HT1080 (cell line): Measurements from ENCODE around the gene EXOC3L4. TPM values are rescaled to one million over a fixed set of nuclear protein-coding genes. Genes with fewer than 3 reads are reported as not detected.
"Not testable (repeated sequence)": the region's sequence is repeated elsewhere in the genome, so short reads cannot be mapped to it uniquely, and the experiment has no call there.

Experiments
- DNase-seq: peaks from one replicate; pipeline ENCODE4 v3.0.0-alpha.2; 2015; ENCODE audit warnings: low read depth
- polyA plus RNA-seq, 2 experiments: library from polyadenylated mRNA; depleted of rRNA; stranded (reverse); fragments of >200 nt; gene quantifications; 2 replicates each; pipeline ENCODE4 v1.2.3, GENCODE V29; 2015
- total RNA-seq: library from RNA; depleted of rRNA; stranded (reverse); fragments of >200 nt; shearing (Covaris generic); gene quantifications from 2 replicates; pipeline ENCODE4 v1.2.3, GENCODE V29; 2014; rRNA removed

Gene EXOC3L4
- total RNA-seq = not detected in 2 replicates
- 0.37 TPM in 1 of 2 replicates, not detected in the other for polyA plus RNA-seq (2015; cell fraction: cytosol; rRNA removed)
- 0.25 TPM in 1 of 2 replicates, not detected in the other for polyA plus RNA-seq (2015; cell fraction: nucleus; rRNA removed)

DNA sequence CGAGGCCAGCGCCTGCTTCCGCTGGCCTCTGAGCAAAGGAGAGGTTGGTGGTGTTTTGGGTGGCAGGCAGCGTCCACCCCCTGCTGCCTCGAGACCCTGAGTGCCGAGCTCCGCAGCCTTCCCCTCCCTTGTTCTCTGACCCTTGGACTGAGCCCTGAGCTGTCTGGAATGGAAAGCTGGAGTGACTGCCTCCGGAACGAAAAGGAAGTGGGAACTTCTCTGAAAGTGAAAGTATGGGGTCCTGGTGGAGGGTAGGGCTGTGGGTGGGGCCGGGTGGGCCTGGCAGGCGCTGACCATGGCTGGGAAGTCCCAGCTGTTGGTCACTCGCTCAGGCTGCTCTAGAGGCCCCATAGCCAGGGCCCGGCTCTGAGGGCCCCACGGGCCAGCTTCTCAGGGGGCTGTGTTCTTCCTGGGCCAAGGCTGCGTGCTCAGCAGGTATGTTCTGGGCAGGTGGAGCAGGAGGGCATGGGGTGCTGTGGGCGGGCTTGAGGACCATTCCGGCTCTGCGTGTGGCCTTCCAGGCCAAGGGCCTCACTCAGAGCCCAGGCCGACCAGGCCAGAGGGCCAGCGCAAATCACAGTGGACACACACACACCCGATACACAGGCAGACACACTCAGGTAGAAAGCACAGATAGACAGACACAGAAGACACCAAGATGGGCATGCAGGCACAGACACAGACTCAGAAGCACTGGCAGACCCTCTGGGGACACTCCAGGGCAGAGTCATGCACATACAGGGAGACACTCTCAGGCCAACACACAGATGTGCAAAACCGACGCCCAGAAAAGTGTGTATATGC lies at the start of gene EXOC3L4:
Gene EXOC3L4 (plus strand): TSS at position 320 of the 804 bp plus-strand sequence. CDS start 5,495 bp downstream, outside the sequence.
- DNase-seq = no peak

GRCh38 chr14:103045371-103045869 lies 49.1 kb upstream of the EXOC3L4 start:
- DNase-seq = no peak

DNA sequence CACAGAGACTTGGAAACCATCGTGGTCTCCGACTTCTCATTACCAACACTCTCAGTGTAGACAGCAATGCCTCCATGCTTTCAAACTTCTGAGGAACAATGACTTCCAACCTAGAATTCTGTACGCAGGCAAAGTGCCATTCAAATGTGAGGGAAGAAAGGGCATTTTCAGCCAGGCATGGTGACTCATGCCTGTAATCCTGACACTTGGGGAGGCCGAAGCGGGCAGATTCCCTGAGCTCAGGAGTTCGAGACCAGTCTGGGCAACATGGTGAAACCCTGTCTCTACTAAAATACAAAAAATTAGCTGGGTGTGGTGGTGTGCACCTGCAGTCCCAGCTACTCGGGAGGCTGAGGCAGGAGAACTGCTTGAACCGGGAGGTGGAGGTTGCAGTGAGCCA lies 47.1 kb upstream of the EXOC3L4 start:
- not testable (repeated sequence) for DNase-seq

GRCh38 chr14:103050935-103051334 lies 43.6 kb upstream of the EXOC3L4 start:
- no peak for DNase-seq

GRCh38 chr14:103052407-103052806 lies 42.1 kb upstream of the EXOC3L4 start:
- no peak for DNase-seq

DNA sequence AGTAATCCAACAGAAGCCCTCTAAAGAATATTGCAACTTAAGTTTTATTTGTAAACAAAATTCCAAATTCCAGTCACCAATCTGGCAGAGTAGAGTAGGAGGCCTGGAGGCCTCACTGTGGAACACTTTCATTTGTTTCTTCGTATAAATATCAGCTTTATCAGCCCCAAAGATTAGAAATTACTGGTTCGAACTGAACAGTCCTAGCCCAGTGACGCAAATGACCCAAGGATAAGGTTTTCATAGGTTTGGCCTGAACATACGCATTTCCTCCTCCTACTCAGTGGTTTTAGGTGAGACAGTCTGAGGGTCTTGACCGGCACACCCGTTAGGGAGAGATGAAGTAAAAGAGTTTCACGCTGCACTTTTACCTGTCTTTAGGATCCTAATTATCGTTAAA lies 38.8 kb upstream of the EXOC3L4 start:
- no peak for DNase-seq

DNA sequence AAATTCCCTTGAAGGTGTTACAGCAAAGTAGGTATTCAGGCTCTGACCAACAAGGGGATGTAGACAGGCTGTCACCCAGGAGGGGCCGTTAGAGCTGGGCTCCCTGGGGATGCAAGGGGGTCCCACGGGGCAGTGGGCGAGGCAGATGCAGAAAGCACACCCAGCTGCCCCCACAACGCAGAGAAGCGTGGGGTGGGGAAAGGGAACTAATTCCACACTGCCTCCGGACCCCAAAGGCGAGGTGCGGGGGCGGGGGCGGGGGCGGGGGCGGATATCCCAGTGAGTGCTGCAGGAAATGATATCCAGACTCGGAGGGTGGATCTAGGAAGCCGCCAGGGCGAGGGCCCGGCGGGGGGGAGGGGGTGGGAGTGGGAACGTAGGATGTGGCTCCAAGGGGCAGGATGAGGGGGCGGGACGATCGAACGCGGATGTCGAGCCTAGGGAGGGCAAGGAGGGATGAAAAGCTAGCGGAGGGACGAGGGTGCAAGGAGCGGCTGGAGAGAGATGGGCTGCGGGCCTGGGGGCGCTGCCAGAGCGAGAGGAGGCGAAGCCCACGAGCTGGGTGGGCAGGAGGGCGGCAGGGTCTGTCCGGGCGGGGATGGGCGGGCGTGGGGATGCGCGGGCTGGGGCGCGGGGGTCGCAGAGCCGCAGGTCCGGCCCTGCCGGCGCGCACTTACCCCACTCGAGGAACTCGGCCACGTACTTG lies 38.0 kb upstream of the EXOC3L4 start:
- peak; percentile 56 for DNase-seq

- DNase-seq = no peak
Measured at GRCh38 chr14:103057028-103057371, 37.5 kb upstream of the EXOC3L4 start.

DNA sequence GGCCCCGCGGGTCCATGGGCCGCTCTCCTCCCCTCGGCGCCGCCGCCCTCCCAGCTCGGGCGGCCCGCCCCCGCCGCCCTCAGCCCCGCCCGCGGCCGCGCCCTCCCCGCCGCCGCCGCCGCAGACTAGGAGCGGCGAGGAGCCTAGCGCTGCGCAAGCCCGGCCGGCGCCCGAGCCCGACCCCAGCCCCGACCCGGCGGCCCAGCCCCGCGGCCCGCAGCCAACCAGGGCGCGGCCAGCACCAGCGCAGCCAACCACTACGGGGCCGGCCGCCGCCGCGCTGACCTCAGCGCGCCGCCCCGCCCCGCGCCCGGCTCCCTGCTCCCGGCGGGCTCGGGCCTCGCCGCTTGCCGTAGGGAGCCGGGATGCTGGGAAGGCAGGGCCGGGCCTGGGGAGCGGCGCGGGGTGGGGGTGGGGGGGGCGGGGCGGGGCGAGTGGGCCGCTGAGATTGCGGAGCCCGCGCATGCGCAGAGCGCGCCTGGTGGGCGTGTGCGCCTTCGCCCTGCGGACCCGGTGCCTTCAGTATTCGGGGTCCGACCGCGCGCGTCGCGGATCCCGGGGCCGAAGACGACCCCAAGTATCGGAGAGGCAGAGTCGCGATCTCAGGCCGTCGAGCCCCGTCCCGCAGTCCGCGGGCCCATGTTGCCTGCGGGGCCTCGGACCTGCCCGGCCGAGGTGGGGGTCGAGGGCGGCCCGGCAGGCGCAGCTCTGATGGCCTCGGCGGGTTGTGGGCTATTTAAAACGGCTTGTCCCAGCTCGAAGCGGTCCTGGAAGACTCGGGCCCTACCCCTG lies 37.0 kb upstream of the EXOC3L4 start, which contains the start of gene CDC42BPB:
Gene CDC42BPB (minus strand): TSS at position 178 of the 792 bp plus-strand sequence. CDS start 376 bp downstream, outside the sequence.
- peak; percentile 71 for DNase-seq

GRCh38 chr14:103058164-103059055 lies 36.1 kb upstream of the EXOC3L4 start:
- no peak for DNase-seq

GRCh38 chr14:103059556-103059955 lies 35.0 kb upstream of the EXOC3L4 start:
- no peak for DNase-seq

GRCh38 chr14:103061482-103061976 lies 33.0 kb upstream of the EXOC3L4 start:
- no peak for DNase-seq

DNA sequence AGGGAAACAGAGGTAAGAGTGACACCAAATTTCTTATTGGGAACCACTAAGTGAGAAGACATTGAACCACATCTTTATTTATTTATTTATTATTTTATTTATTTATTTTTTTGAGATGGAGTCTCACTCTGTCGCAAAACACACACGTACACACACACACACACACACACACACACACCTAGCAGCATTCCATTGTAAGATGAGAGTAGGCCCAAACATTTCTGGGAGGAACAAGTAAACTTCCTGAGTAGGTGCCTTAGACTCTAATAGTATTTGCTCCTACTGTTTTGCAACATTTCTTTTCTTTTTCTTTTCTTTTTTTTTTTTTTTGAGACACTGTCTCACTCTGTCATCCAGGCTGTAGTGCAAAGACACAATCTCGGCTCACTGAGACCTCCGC lies 30.1 kb upstream of the EXOC3L4 start:
- DNase-seq = no peak

- DNase-seq = no peak
Measured at GRCh38 chr14:103064978-103065377, 29.5 kb upstream of the EXOC3L4 start.

- DNase-seq = no peak
Measured at GRCh38 chr14:103065861-103066260, 28.7 kb upstream of the EXOC3L4 start.

- DNase-seq = peak; percentile 52
Measured at GRCh38 chr14:103066399-103066798, 28.1 kb upstream of the EXOC3L4 start.

DNA sequence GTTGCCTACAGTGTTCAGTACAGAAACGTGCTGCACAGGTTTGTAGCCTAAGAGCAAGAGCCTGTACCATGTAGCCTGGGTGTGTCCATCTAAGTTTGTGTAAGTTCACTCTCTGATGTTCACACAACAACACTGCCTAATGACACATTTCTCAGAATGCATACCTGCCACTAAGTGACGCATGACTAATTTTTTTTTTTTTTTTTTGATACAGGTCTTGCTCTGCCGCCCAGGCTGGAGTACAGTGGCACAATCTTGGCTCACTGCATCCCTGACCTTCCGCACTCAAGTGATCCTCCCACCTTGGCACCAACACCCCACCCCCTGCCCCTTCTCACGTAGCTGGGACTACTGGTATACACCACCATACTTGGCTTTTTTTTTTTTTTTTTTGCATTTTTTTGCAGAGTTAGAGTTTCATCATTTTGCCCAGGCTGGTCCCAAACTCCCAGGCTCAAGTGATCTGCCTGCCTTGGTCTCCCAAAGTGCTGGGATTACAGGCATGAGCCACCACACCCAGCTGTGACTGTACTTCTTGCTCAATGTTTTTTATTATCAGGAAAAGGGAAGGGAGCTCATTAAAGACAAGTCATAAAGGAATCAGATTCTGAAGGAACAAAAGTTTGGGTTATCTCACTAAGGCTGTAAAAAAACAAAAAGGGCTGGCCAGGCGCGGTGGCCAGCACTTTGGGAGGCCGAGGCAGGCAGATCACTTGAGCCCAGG lies 27.1 kb upstream of the EXOC3L4 start:
- peak; percentile 56 for DNase-seq

DNA sequence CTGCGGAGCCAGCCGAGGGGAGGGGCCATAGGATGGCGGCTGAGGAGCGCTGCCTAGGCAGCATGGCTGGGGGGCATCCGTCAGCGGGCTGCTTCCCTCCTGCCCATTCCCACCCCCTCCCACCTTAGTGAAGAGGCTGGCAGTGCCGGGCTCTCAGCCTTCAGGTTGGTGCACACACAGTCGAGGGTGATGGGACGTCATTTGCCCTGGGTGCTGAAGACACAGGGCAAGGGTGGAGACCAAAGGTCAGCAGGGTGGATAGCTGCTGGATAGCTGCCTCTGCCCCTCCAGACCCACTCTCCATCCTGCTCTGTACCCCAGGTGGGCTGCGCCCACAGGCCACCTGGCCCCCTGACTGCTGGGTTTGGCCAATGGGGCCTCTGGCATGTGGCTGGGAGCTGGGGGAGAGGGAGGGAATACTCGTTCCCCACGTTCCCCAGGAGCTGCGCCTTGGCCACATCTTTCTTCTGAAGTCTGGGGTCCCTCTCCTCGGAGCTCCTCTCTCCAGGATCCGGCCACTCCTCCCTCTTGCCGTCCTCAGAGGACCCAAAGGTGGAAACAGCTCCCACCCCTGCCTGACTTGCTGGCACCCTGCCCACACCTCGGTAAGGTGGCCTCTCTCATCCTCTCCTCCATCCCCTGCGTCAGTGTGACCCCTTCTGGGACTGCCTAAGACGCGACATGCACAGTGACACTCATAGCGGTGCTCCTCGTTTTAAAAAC lies 26.0 kb upstream of the EXOC3L4 start:
- DNase-seq = no peak
